Transverse colon (tissue), 4 donors: ENCODE measurements around the gene OSBPL6.
"Not testable (repeated sequence)": the region's sequence is repeated elsewhere in the genome, so short reads cannot be mapped to it uniquely, and the experiment has no call there.

Experiments used
- POLR2AphosphoS5 ChIP-seq, 3 donors: sonication (generic); formaldehyde crosslinking; IDR thresholded peaks; one replicate each; pipeline ENCODE4 v1.6.1; 2016; ENCODE audit warnings: antibody characterized with exemption in 3 of 3
- TF ChIP-seq, protein P1 (sequence below), 5 experiments: fragments of 200-600 bp in 3 of 5; fragments of 450-650 bp in 2 of 5; sonication (generic) in 3 of 5; IDR thresholded peaks; 1 replicate in 2 of 5; 2 replicates in 3 of 5; pipeline ENCODE4 v1.5.1; 2016 to 2017; ENCODE audit warnings: antibody characterized with exemption in 5 of 5, inconsistent platforms in 3 of 5, mild to moderate bottlenecking in 2 of 5, moderate library complexity in 1 of 5

GRCh38 chr2:178357704-178358103 lies 163.4 kb downstream of the OSBPL6 start:
- not testable (repeated sequence) for TF ChIP-seq POLR2AphosphoS5 (IDR thresholded peaks at IDR 0.05)
- TF ChIP-seq, protein P1, sequence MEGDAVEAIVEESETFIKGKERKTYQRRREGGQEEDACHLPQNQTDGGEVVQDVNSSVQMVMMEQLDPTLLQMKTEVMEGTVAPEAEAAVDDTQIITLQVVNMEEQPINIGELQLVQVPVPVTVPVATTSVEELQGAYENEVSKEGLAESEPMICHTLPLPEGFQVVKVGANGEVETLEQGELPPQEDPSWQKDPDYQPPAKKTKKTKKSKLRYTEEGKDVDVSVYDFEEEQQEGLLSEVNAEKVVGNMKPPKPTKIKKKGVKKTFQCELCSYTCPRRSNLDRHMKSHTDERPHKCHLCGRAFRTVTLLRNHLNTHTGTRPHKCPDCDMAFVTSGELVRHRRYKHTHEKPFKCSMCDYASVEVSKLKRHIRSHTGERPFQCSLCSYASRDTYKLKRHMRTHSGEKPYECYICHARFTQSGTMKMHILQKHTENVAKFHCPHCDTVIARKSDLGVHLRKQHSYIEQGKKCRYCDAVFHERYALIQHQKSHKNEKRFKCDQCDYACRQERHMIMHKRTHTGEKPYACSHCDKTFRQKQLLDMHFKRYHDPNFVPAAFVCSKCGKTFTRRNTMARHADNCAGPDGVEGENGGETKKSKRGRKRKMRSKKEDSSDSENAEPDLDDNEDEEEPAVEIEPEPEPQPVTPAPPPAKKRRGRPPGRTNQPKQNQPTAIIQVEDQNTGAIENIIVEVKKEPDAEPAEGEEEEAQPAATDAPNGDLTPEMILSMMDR (IDR thresholded peaks at IDR 0.05), result not testable (repeated sequence)
